Trophoblast cell (in vitro differentiated cells and primary cell): ENCODE results near the gene RABL2A.
"Not testable (repeated sequence)": the region's sequence is repeated elsewhere in the genome, so short reads cannot be mapped to it uniquely, and the experiment has no call there.

Experiments used
- DNase-seq, 2 donors: peaks; one replicate each; pipeline ENCODE4 v3.0.0-alpha.2; 2016
- H2AFZ ChIP-seq: 2 replicates; pipeline ENCODE4 v1.6.1; 2013; ENCODE audit warnings: low read length, moderate library complexity, mild to moderate bottlenecking; ENCODE audit not compliant: insufficient read depth, poor library complexity
- H2AK5ac ChIP-seq: 2 replicates; pipeline ENCODE4 v1.6.1; 2013; ENCODE audit warnings: mild to moderate bottlenecking, low read length
- H2BK120ac ChIP-seq: 2 replicates; pipeline ENCODE4 v1.6.1; 2013; ENCODE audit warnings: low read length, mild to moderate bottlenecking, moderate library complexity; ENCODE audit not compliant: insufficient read depth, poor library complexity
- H2BK12ac ChIP-seq: 2 replicates; pipeline ENCODE4 v1.6.1; 2013; ENCODE audit warnings: mild to moderate bottlenecking, low read length, moderate library complexity
- H2BK5ac ChIP-seq: 2 replicates; pipeline ENCODE4 v1.6.1; 2013; ENCODE audit warnings: low read length, low read depth, moderate library complexity, mild to moderate bottlenecking; ENCODE audit not compliant: poor library complexity
- H3K14ac ChIP-seq: 2 replicates; pipeline ENCODE4 v1.6.1; 2013; ENCODE audit warnings: mild to moderate bottlenecking, low read length
- H3K18ac ChIP-seq: 2 replicates; pipeline ENCODE4 v1.6.1; 2013; ENCODE audit warnings: mild to moderate bottlenecking, low read length
- H3K23ac ChIP-seq: 2 replicates; pipeline ENCODE4 v1.6.1; 2013; ENCODE audit warnings: low read length
- H3K27ac ChIP-seq: 2 replicates; pipeline ENCODE4 v1.5.1; 2013; ENCODE audit warnings: low read depth, mild to moderate bottlenecking, inconsistent platforms, low read length, moderate library complexity
- H3K27me3 ChIP-seq: 2 replicates; pipeline ENCODE4 v1.6.1; 2013; ENCODE audit warnings: inconsistent platforms, mild to moderate bottlenecking, low read length, moderate library complexity; ENCODE audit not compliant: insufficient read depth
- H3K36me3 ChIP-seq, 2 experiments: 1 replicate in 1 of 2; 2 replicates in 1 of 2; pipeline ENCODE4 v1.6.1; 2013; ENCODE audit warnings: low read length in 2 of 2, mild to moderate bottlenecking in 2 of 2, moderate library complexity in 1 of 2; ENCODE audit not compliant: insufficient read depth in 2 of 2, control insufficient read depth in 1 of 2
- H3K4ac ChIP-seq: 2 replicates; pipeline ENCODE4 v1.6.1; 2013; ENCODE audit warnings: low read depth, mild to moderate bottlenecking, low read length, moderate library complexity
- H3K4me1 ChIP-seq, 2 experiments: 1 replicate in 1 of 2; 2 replicates in 1 of 2; pipeline ENCODE4 v1.6.1; 2013; ENCODE audit warnings: low read length in 2 of 2, mild to moderate bottlenecking in 2 of 2, moderate library complexity in 1 of 2; ENCODE audit not compliant: insufficient read depth in 2 of 2, control insufficient read depth in 1 of 2
- H3K4me2 ChIP-seq: 2 replicates; pipeline ENCODE4 v1.6.1; 2013; ENCODE audit warnings: inconsistent platforms, mild to moderate bottlenecking, low read length, moderate library complexity
- H3K4me3 ChIP-seq: 2 replicates; pipeline ENCODE4 v1.5.1; 2013; ENCODE audit warnings: mild to moderate bottlenecking, low read depth, low read length, inconsistent platforms
- H3K79me1 ChIP-seq: one replicate; pipeline ENCODE4 v1.6.1; 2013; ENCODE audit warnings: low read length
- H3K79me2 ChIP-seq: 2 replicates; pipeline ENCODE4 v1.6.1; 2013; ENCODE audit warnings: low read length, mild to moderate bottlenecking; ENCODE audit not compliant: control insufficient read depth, insufficient read depth, poor library complexity
- H3K9ac ChIP-seq: 2 replicates; pipeline ENCODE4 v1.6.1; 2013; ENCODE audit warnings: mild to moderate bottlenecking, low read length
- H3K9me3 ChIP-seq: 2 replicates; pipeline ENCODE4 v1.6.1; 2013; ENCODE audit warnings: low read depth, mild to moderate bottlenecking, control low read depth, inconsistent platforms, low read length; ENCODE audit not compliant: insufficient read depth
- H4K12ac ChIP-seq: 2 replicates; pipeline ENCODE4 v1.6.1; 2013; ENCODE audit warnings: low read depth, mild to moderate bottlenecking, low read length, moderate library complexity
- H4K8ac ChIP-seq: 2 replicates; pipeline ENCODE4 v1.6.1; 2013; ENCODE audit warnings: low read depth, mild to moderate bottlenecking, low read length, moderate library complexity
- H4K91ac ChIP-seq: one replicate; pipeline ENCODE4 v1.6.1; 2013; ENCODE audit warnings: low read depth, mild to moderate bottlenecking, low read length, moderate library complexity
- WGBS: extraction: QIAGEN DNeasy Blood & Tissue Kit; methylation state at CpG from one replicate; pipeline ENCODE4 v1.1.7; 2013; ENCODE audit warnings: missing lambda C conversion rate; ENCODE audit not compliant: insufficient read length, insufficient coverage; ENCODE audit errors: extremely low coverage; 5-methylcytosine and 5-hydroxymethylcytosine counted together

RABL2A gene

DNA sequence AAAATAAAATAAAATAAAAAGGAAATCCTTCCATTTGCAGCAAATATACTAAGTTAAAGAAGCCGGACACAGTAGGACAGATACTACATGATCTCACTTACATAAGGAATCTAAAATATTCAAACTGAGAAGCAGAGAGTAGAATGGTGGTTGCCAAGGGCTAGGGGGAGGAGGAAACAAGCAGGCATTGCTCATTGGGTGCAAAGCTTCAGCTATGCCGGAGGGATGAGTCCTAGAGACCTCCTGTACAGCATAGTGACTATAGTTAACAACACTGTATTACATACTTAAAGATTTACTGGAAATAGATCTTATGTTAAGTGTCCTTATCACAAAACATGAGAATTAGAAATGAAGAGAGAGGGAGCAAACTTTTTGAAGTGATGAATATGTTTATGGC lies 19.2 kb downstream of the RABL2A start:
- H3K4me1 ChIP-seq, H3K36me3 ChIP-seq, H2AFZ ChIP-seq, H2AK5ac ChIP-seq, H2BK5ac ChIP-seq, H3K23ac ChIP-seq, H4K8ac ChIP-seq, H4K91ac ChIP-seq, H4K12ac ChIP-seq, H3K79me1 ChIP-seq, H3K79me2 ChIP-seq, H3K18ac ChIP-seq, H2BK120ac ChIP-seq, H2BK12ac ChIP-seq, H3K4ac ChIP-seq, H3K4me2 ChIP-seq, H3K4me3 ChIP-seq, H3K27me3 ChIP-seq, H3K9ac ChIP-seq, H3K14ac ChIP-seq, H3K9me3 ChIP-seq, H3K27ac ChIP-seq: not testable (repeated sequence)
- WGBS: no CpG with 5 or more reads among the region's 2 CpGs
- peak in 1 of 2 donors; percentile 10 for DNase-seq

DNA sequence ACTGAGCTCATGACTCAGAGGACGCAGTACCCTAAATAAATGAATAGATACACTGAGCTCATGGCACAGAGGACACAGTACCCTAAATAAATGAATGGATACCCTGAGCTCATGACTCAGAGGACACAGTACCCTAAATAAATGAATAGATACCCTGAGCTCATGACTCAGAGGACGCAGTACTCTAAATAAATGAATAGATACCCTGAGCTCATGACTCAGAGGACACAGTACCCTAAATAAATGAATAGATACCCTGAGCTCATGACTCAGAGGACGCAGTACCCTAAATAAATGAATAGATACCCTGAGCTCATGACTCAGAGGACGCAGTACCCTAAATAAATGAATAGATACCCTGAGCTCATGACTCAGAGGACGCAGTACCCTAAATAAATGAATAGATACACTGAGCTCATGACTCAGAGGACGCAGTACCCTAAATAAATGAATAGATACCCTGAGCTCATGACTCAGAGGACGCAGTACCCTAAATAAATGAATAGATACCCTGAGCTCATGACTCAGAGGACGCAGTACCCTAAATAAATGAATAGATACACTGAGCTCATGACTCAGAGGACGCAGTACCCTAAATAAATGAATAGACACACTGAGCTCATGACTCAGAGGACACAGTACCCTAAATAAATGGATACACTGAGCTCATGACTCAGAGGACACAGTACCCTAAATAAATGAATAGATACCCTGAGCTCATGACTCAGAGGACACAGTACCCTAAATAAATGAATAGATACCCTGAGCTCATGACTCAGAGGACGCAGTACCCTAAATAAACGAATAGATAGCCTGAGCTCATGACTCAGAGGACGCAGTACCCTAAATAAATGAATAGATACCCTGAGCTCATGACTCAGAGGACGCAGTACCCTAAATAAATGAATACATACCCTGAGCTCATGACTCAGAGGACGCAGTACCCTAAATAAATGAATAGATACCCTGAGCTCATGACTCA lies 24.1 kb downstream of the RABL2A start:
- not testable (repeated sequence) for H3K9ac ChIP-seq, H4K12ac ChIP-seq, H3K27me3 ChIP-seq, H4K91ac ChIP-seq, H3K4ac ChIP-seq, H4K8ac ChIP-seq, H3K18ac ChIP-seq, H3K9me3 ChIP-seq, H2BK12ac ChIP-seq, H3K14ac ChIP-seq, H3K79me1 ChIP-seq, H3K23ac ChIP-seq, H3K4me1 ChIP-seq, H3K79me2 ChIP-seq, H3K4me2 ChIP-seq, DNase-seq, H3K27ac ChIP-seq, H2AFZ ChIP-seq, H2BK120ac ChIP-seq, H3K36me3 ChIP-seq, H3K4me3 ChIP-seq, H2BK5ac ChIP-seq, H2AK5ac ChIP-seq
- no CpG with 5 or more reads among the region's 14 CpGs for WGBS

DNA sequence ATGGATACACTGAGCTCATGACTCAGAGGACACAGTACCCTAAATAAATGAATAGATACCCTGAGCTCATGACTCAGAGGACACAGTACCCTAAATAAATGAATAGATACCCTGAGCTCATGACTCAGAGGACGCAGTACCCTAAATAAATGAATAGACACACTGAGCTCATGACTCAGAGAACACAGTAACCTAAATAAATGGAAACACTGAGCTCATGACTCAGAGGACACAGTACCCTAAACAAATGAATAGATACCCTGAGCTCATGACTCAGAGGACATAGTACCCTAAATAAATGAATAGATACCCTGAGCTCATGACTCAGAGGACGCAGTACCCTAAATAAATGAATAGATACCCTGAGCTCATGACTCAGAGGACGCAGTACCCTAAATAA lies 25.5 kb downstream of the RABL2A start:
- not testable (repeated sequence) for H3K9ac ChIP-seq, H4K8ac ChIP-seq, H3K4ac ChIP-seq, DNase-seq, H3K4me2 ChIP-seq, H2BK12ac ChIP-seq, H3K79me2 ChIP-seq, H3K14ac ChIP-seq, H3K23ac ChIP-seq, H3K4me3 ChIP-seq, H3K36me3 ChIP-seq, H4K12ac ChIP-seq, H3K27me3 ChIP-seq, H2AK5ac ChIP-seq, H3K18ac ChIP-seq, H2BK120ac ChIP-seq, H2BK5ac ChIP-seq, H3K27ac ChIP-seq, H3K4me1 ChIP-seq, H3K79me1 ChIP-seq, H3K9me3 ChIP-seq, H2AFZ ChIP-seq, H4K91ac ChIP-seq
- no CpG with 5 or more reads among the region's 3 CpGs for WGBS

DNA sequence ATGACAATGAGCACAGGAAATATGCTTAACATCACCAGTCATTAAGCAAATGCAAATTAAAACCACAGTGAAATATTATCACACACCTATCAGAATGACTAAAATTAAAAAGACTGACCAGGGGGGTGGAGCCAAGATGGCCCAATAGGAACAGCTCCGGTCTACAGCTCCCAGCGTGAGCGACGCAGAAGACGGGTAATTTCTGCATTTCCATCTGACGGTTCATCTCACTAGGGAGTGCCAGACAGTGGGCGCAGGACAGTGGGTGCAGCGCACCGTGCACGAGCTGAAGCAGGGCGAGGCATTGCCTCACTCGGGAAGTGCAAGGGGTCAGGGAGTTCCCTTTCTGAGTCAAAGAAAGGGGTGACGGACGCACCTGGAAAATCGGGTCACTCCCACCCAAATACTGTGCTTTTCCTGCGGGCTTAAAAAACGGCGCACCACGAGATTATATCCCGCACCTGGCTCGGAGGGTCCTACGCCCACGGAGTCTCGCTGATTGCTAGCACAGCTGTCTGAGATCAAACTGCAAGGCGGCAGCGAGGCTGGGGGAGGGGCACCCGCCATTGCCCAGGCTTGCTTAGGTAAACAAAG lies 29.1 kb downstream of the RABL2A start:
- H3K23ac ChIP-seq, H3K79me2 ChIP-seq, H3K4me2 ChIP-seq: not testable (repeated sequence)

More for the DNA sequence above, 29.1 kb downstream of the RABL2A start:
- H3K9ac ChIP-seq, H3K4me1 ChIP-seq, H2BK5ac ChIP-seq, H3K14ac ChIP-seq, H2BK120ac ChIP-seq, H2BK12ac ChIP-seq, H2AK5ac ChIP-seq, H3K18ac ChIP-seq, H3K4me3 ChIP-seq, H4K8ac ChIP-seq, H3K4ac ChIP-seq, H4K12ac ChIP-seq, H2AFZ ChIP-seq, H3K27me3 ChIP-seq, H4K91ac ChIP-seq, H3K9me3 ChIP-seq, H3K36me3 ChIP-seq, H3K79me1 ChIP-seq, H3K27ac ChIP-seq: not testable (repeated sequence)
- no CpG with 5 or more reads among the region's 27 CpGs for WGBS
- peak in 1 of 2 donors; percentile 18 for DNase-seq
